GM12872 (cell line): Measurements from ENCODE around the gene NECAB3.

ENCODE experiments used
- TF ChIP-seq, protein P1 (sequence below): IDR thresholded peaks from 3 replicates; pipeline ENCODE4 v1.5.1; 2011; ENCODE audit warnings: low read depth, mild to moderate bottlenecking, low read length, moderate library complexity; ENCODE audit not compliant: insufficient read depth

NECAB3 gene, protein sequence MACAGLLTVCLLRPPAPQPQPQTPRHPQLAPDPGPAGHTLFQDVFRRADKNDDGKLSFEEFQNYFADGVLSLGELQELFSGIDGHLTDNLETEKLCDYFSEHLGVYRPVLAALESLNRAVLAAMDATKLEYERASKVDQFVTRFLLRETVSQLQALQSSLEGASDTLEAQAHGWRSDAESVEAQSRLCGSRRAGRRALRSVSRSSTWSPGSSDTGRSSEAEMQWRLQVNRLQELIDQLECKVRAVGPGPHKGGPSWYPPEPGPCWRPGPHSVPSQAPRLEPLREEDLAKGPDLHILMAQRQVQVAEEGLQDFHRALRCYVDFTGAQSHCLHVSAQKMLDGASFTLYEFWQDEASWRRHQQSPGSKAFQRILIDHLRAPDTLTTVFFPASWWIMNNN

DNA sequence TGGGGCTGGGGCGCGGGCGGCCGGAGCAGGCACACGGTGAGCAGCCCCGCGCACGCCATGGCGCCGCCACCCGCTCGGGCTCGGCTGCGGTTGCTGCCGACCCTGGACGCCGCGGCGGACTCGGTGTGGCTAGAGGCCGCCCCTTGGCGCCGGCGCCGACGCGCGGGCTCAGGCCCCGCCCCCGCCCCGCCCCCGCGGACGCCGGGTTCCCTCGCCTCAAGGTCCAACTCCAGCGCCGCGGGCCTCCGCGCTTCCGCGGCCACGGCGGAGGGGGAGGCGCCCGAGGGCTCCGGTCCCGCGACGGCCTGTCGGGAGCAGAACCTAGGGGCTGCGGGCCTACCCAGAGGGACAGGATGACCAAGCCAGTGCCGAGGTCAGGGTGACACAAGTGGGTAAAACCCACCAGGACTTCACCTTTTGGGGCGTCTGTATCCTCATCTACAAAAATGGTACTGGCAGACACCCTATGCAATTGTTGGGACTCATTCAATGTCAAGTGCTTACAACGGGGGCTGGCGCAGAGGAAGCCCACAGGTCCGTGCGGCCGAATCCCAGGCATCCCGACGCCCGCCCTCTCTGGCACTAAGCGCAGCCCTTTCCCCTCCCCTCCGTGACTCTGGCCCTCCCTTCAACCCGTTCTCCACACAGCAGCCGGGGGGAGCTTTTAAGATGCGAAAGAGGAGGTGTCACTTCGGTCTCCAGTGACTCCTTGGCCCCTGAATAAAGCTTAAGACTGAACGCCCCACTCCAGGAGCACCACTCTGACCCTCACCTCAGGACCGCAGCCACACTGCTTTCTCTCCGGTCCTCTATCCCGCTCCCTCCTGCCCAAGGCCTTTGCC is at the start of gene NECAB3:
Gene NECAB3 (minus strand): TSS at position 135 of the 842 bp plus-strand sequence. CDS start 76 bp downstream, at position 59.
- TF ChIP-seq, protein P1, sequence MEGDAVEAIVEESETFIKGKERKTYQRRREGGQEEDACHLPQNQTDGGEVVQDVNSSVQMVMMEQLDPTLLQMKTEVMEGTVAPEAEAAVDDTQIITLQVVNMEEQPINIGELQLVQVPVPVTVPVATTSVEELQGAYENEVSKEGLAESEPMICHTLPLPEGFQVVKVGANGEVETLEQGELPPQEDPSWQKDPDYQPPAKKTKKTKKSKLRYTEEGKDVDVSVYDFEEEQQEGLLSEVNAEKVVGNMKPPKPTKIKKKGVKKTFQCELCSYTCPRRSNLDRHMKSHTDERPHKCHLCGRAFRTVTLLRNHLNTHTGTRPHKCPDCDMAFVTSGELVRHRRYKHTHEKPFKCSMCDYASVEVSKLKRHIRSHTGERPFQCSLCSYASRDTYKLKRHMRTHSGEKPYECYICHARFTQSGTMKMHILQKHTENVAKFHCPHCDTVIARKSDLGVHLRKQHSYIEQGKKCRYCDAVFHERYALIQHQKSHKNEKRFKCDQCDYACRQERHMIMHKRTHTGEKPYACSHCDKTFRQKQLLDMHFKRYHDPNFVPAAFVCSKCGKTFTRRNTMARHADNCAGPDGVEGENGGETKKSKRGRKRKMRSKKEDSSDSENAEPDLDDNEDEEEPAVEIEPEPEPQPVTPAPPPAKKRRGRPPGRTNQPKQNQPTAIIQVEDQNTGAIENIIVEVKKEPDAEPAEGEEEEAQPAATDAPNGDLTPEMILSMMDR: no peak

DNA sequence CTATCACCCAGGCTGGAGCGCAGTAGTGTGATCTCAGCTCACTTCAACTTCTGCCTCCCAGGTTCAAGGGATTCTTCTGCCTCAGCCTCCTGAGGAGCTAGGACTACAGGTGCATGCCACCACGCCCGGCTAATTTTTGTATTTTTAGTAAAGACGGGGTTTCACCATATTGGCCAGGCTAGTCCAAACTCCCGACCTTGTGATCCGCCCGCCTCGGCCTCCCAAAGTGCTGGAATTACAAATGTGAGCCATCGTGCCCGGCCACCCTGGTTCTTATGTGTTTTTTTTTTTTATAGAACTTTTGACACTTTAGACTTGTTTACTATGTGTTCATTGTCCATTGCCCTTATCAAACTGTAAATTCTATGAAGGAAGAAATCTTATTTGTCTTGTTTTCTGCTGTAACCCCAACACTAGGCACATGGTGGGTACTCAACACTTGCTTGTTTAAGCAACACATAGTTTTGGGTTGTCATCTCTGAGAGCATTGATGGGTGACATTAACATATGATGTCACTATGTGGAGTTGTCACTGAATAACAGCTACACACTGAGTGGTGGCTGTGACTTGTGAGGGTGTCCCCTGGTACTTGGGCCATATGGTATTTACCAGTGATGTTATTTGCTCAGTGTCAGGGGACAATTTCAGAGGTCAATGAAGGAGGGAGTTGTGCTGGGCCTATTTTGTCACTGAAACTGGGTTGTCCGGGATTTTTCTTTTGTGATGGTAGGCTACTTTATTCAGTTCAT is 47.3 kb upstream of the NECAB3 start:
- TF ChIP-seq, protein P1: no peak

DNA sequence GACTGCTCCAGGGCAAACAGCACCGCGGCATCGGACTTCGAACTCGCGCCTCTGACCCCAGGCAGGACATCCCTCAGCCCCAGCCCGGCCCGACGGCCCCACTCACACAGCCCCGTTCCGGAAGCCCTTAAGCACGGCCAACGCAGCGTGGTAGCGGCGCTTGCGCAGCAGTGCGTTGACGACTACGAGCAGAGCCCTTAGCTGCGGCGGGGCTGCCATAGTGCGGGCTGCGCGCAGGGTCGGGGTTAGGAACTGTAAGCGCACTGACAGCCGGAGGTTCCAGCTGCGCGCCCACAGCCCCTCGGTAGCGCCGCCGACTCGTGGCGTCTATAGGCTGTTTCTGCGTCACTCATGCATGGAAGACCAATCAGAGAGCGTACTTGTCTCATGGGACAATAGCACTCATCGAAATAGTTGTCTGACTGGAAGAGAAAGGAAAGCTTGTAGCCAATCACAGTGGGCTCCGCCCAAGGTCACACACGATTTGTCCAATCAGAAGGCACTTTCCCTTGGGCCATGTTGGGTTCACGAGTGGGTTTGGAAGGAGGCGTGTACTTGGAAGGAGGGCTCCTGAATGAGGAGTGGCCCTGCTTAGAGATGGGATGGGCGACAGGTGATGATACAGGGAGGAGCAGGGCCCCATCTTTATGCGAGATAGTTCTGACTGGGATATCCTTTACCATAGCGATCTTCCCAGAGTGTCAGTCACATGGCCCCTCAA is 45.9 kb upstream of the NECAB3 start, which contains the start of gene PXMP4:
Gene PXMP4 (minus strand): TSS at position 322 of the 721 bp plus-strand sequence. CDS start 103 bp downstream, at position 219.
- TF ChIP-seq, protein P1: no peak

DNA sequence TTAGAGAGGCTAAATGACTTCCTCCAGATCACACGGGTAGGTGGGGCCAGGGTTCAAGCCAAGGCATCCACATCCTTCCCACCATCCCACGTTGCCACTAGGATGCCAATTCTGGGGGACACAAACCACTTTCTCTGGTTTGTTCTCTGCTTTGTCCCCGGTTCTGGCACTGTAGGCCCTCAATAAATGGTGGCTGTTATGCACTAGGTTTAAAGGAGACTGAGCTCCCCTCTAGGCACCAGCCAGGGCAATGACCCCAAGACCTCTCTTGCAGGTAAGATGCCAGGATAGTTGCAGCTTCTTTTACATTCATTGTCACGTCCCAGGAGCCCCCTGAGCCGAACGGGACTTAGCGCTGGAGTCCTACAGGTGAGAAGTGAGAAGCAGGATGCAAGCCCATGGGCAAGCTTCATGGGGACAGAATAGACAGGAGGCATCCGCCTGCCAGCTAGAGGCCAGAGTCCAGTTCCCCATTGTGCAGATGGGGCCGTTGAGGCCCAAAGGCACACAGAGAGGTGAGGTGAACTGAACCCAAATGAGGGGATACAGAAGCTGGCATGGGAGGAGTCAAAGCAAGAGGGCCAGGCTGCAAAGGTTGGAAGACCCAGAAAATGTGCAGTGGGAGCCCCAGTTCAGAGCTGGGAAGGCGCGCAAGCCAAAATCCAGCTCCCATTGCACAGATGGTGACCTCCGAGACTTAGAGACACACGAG is 45.2 kb upstream of the NECAB3 start:
- TF ChIP-seq, protein P1: no peak

DNA sequence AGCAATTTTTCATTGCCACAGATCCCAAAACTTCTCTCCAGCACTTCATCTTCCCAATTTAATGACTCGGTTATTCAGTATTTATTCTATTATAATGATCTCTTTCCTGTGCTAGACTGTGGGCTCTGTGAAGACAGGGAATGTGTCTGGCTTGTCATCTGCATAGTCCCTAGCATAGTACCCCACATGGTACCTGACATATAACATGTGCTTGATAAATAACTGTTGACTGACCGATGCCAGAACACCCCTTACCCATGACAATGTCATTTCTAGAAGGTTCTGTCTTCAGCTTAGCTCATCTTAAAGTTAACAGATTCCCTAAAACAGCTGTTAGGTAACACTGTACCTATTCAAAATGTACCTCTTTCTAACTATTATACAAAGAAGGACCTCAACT is 42.3 kb upstream of the NECAB3 start:
- TF ChIP-seq, protein P1: no peak

DNA sequence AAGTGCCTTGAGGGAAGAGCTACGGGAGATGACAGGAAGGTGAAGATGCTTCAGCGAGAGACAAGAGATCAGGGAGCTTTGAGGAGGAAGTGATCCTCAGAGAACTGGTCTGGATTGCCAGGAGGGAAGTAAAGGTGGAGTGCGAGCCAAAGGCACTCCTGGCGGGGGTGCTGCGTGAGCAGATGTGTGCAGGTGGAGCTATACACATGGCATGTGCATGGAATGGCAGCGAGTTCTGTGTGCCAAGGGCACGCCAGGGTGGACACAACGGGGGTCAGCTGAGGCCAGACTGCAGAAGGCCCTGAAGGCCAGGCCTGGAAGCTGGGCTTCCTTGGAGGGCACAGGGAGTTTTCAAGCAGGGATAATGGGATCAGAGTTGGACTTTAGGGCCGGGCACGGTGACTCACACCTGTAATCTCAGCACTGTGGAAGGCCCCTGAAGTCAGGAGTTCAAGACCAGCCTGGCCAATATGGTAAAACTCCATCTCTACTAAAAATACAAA is 39.7 kb upstream of the NECAB3 start:
- TF ChIP-seq, protein P1: no peak
